Liver (tissue), 9 donors: ENCODE results near the gene BTF3. TPM values are rescaled to one million over a fixed set of nuclear protein-coding genes. Genes with fewer than 3 reads are reported as not detected.

Source experiments
- DNase-seq: peaks from one replicate; pipeline ENCODE4 v3.0.0-alpha.2; 2017; ENCODE audit warnings: low spot score
- H3K27ac ChIP-seq, 2 donors: one replicate each; pipeline ENCODE4 v1.7.0; 2013; ENCODE audit warnings: inconsistent platforms in 2 of 2, low read length in 2 of 2, control low read depth in 1 of 2, low read depth in 1 of 2, mild to moderate bottlenecking in 1 of 2
- H3K27me3 ChIP-seq, 4 donors: one replicate each; pipeline versions ENCODE4 v1.6.1 to v1.7.0; 2013; ENCODE audit warnings: low read length in 3 of 4, inconsistent platforms in 1 of 4, mild to moderate bottlenecking in 1 of 4, moderate library complexity in 1 of 4; ENCODE audit not compliant: control insufficient read depth in 4 of 4, insufficient read depth in 4 of 4
- H3K36me3 ChIP-seq, 4 donors: one replicate each; pipeline versions ENCODE4 v1.6.1 to v1.7.0; 2013; ENCODE audit warnings: low read length in 3 of 4, mild to moderate bottlenecking in 3 of 4, low read depth in 1 of 4, moderate library complexity in 1 of 4; ENCODE audit not compliant: control insufficient read depth in 4 of 4, insufficient read depth in 3 of 4
- H3K4me1 ChIP-seq, 4 donors: one replicate each; pipeline versions ENCODE4 v1.6.1 to v1.7.0; 2013; ENCODE audit warnings: low read length in 3 of 4, mild to moderate bottlenecking in 3 of 4, moderate library complexity in 1 of 4; ENCODE audit not compliant: control insufficient read depth in 4 of 4, insufficient read depth in 4 of 4
- H3K4me3 ChIP-seq, 3 donors: one replicate each; pipeline versions ENCODE4 v1.6.1 to v1.7.0; 2013; ENCODE audit warnings: low read length in 3 of 3, control low read depth in 1 of 3, low read depth in 1 of 3, mild to moderate bottlenecking in 1 of 3
- H3K9ac ChIP-seq, 2 donors: one replicate each; pipeline ENCODE4 v1.7.0; 2013; ENCODE audit warnings: low read length in 2 of 2, mild to moderate bottlenecking in 2 of 2, moderate library complexity in 2 of 2, control low read depth in 1 of 2, low read depth in 1 of 2
- H3K9me3 ChIP-seq, 4 donors: one replicate each; pipeline versions ENCODE4 v1.6.1 to v1.7.0; 2013; ENCODE audit warnings: low read length in 3 of 4; ENCODE audit not compliant: control insufficient read depth in 4 of 4
- ATF3 ChIP-seq: IDR thresholded peaks from 2 replicates; pipeline ENCODE4 v1.6.1; 2016; ENCODE audit warnings: antibody characterized with exemption
- EGR1 ChIP-seq, 2 donors: IDR thresholded peaks; 2 replicates each; pipeline ENCODE4 v1.6.1; 2016 to 2018; ENCODE audit warnings: antibody characterized with exemption in 2 of 2, low read depth in 2 of 2
- FOXA1 ChIP-seq: IDR thresholded peaks from 2 replicates; pipeline ENCODE4 v1.6.1; 2016; ENCODE audit warnings: antibody characterized with exemption
- FOXA2 ChIP-seq: IDR thresholded peaks from 2 replicates; pipeline ENCODE4 v1.6.1; 2016; ENCODE audit warnings: antibody characterized with exemption
- GABPA ChIP-seq, 2 donors: IDR thresholded peaks in 1 of 2; conservative IDR thresholded peaks in 1 of 2; 2 replicates each; pipeline ENCODE4 v1.6.1; 2016; ENCODE audit warnings: antibody characterized with exemption in 2 of 2, mild to moderate bottlenecking in 1 of 2, moderate library complexity in 1 of 2
- HNF4A ChIP-seq, 2 donors: conservative IDR thresholded peaks; 2 replicates each; pipeline ENCODE4 v1.6.1; 2016; ENCODE audit warnings: antibody characterized with exemption in 2 of 2, mild to moderate bottlenecking in 2 of 2
- HNF4G ChIP-seq: IDR thresholded peaks from 2 replicates; pipeline ENCODE4 v1.6.1; 2016; ENCODE audit warnings: antibody characterized with exemption
- JUND ChIP-seq, 2 donors: IDR thresholded peaks; 2 replicates each; pipeline ENCODE4 v1.6.1; 2016; ENCODE audit warnings: antibody characterized with exemption in 2 of 2
- MAX ChIP-seq: IDR thresholded peaks from 2 replicates; pipeline ENCODE4 v1.6.1; 2016; ENCODE audit warnings: antibody characterized with exemption
- NR2F2 ChIP-seq: IDR thresholded peaks from 2 replicates; pipeline ENCODE4 v1.6.1; 2016; ENCODE audit warnings: antibody characterized with exemption
- RAD21 ChIP-seq, 2 donors: IDR thresholded peaks; 2 replicates each; pipeline ENCODE4 v1.6.1; 2016; ENCODE audit warnings: antibody characterized with exemption in 2 of 2, mild to moderate bottlenecking in 2 of 2
- REST ChIP-seq: IDR thresholded peaks from 2 replicates; pipeline ENCODE4 v1.6.1; 2016; ENCODE audit warnings: antibody characterized with exemption, mild to moderate bottlenecking
- RXRA ChIP-seq, 2 donors: IDR thresholded peaks; 2 replicates each; pipeline ENCODE4 v1.6.1; 2017 to 2018; ENCODE audit warnings: antibody characterized with exemption in 2 of 2, mild to moderate bottlenecking in 1 of 2
- SP1 ChIP-seq: IDR thresholded peaks from 2 replicates; pipeline ENCODE4 v1.6.1; 2018; ENCODE audit warnings: antibody characterized with exemption, mild to moderate bottlenecking
- TAF1 ChIP-seq: conservative IDR thresholded peaks from 2 replicates; pipeline ENCODE4 v1.6.1; 2016; ENCODE audit warnings: antibody characterized with exemption, mild to moderate bottlenecking
- YY1 ChIP-seq: IDR thresholded peaks from 2 replicates; pipeline ENCODE4 v1.6.1; 2016; ENCODE audit warnings: antibody characterized with exemption, mild to moderate bottlenecking
- WGBS: extraction: QIAGEN DNeasy Blood & Tissue Kit; methylation state at CpG from one replicate; pipeline ENCODE4 v1.1.7; 2013; 5-methylcytosine and 5-hydroxymethylcytosine counted together
- polyA plus RNA-seq, 2 donors: library from polyadenylated mRNA; stranded (reverse) in 1 of 2; unstranded in 1 of 2; fragments of 200-250 nt in 1 of 2; fragments of >200 nt in 1 of 2; fragmentation: Nextera tagmentation in 1 of 2; extraction: Ambion mirVana in 1 of 2; gene quantifications; one replicate each; pipeline versions ENCODE4 v1.2.1 to v1.2.3, GENCODE V29; 2013 to 2015
- total RNA-seq, 2 donors: library from RNA; depleted of rRNA; stranded (reverse); fragments of >200 nt; gene quantifications; one replicate each; pipeline ENCODE4 v1.2.3, GENCODE V29; 2014
- TF ChIP-seq, protein P1 (sequence below): IDR thresholded peaks from 2 replicates; pipeline ENCODE4 v1.6.1; 2016; ENCODE audit warnings: antibody characterized with exemption
- TF ChIP-seq, protein P2 (sequence below): fragments of 150-350 bp; IDR thresholded peaks from 2 replicates; pipeline ENCODE4 v1.5.1; 2017; ENCODE audit warnings: improper control_type of control experiment, low read depth, low read length; ENCODE audit not compliant: missing input control
- donor health status: healthy.
- donor health status: healthy.
- donor health status: healthy.
- donor health status: healthy.
- donor health status: healthy.

The BTF3 gene
- total and polyA plus RNA-seq, 4 donors = 97.5 to 246 (median 213) TPM

GRCh38 chr5:73472116-73472515 lies 26.1 kb upstream of the BTF3 start:
- Histone ChIP-seq H3K36me3 (no peaks in the 10 kb centered on the region), H3K4me3 (no peak overlapping the region), H3K27ac (no peak overlapping the region), H3K9ac (no peak overlapping the region), H3K27me3 (no peaks in the 10 kb centered on the region), H3K9me3 (no peaks in the 10 kb centered on the region), H3K4me1 (no peaks in the 10 kb centered on the region)
- no peak for TF ChIP-seq SP1
- TF ChIP-seq FOXA2 = no peak
- no peak for TF ChIP-seq ATF3
- no peak for TF ChIP-seq TAF1
- no peak for TF ChIP-seq RXRA (IDR thresholded peaks at IDR 0.05)
- 56% methylated on average over 3 of the region's 3 CpGs for WGBS
- DNase-seq = no peak

GRCh38 chr5:73480500-73480899 lies 17.7 kb upstream of the BTF3 start:
- no peaks in the 10 kb centered on the region for H3K9me3 ChIP-seq
- H3K27me3 ChIP-seq = no peaks in the 10 kb centered on the region
- H3K4me3 ChIP-seq = no peak overlapping the region
- TF ChIP-seq RAD21 (IDR thresholded peaks at IDR 0.05) (no peak), TAF1 (no peak), NR2F2 (no peak), FOXA1 (no peak), REST (no peak), MAX (no peak), HNF4A (conservative IDR thresholded peaks at IDR 0.05) (no peak), GABPA (IDR thresholded peaks at IDR 0.05 in 1 of 2, conservative IDR thresholded peaks at IDR 0.05 in 1 of 2) (no peak), SP1 (no peak), JUND (IDR thresholded peaks at IDR 0.05) (no peak), HNF4G (no peak), EGR1 (IDR thresholded peaks at IDR 0.05; ENCODE audit: low read depth in 2 of 2) (no peak), FOXA2 (no peak), ATF3 (no peak), RXRA (IDR thresholded peaks at IDR 0.05) (no peak), YY1 (no peak)
- TF ChIP-seq, protein P1, sequence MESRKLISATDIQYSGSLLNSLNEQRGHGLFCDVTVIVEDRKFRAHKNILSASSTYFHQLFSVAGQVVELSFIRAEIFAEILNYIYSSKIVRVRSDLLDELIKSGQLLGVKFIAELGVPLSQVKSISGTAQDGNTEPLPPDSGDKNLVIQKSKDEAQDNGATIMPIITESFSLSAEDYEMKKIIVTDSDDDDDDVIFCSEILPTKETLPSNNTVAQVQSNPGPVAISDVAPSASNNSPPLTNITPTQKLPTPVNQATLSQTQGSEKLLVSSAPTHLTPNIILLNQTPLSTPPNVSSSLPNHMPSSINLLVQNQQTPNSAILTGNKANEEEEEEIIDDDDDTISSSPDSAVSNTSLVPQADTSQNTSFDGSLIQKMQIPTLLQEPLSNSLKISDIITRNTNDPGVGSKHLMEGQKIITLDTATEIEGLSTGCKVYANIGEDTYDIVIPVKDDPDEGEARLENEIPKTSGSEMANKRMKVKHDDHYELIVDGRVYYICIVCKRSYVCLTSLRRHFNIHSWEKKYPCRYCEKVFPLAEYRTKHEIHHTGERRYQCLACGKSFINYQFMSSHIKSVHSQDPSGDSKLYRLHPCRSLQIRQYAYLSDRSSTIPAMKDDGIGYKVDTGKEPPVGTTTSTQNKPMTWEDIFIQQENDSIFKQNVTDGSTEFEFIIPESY = no peak
- TF ChIP-seq, protein P2, sequence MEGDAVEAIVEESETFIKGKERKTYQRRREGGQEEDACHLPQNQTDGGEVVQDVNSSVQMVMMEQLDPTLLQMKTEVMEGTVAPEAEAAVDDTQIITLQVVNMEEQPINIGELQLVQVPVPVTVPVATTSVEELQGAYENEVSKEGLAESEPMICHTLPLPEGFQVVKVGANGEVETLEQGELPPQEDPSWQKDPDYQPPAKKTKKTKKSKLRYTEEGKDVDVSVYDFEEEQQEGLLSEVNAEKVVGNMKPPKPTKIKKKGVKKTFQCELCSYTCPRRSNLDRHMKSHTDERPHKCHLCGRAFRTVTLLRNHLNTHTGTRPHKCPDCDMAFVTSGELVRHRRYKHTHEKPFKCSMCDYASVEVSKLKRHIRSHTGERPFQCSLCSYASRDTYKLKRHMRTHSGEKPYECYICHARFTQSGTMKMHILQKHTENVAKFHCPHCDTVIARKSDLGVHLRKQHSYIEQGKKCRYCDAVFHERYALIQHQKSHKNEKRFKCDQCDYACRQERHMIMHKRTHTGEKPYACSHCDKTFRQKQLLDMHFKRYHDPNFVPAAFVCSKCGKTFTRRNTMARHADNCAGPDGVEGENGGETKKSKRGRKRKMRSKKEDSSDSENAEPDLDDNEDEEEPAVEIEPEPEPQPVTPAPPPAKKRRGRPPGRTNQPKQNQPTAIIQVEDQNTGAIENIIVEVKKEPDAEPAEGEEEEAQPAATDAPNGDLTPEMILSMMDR = no peak
- no peak for DNase-seq
- no peak overlapping the region for H3K9ac ChIP-seq
- H3K4me1 ChIP-seq = no peaks in the 10 kb centered on the region
- H3K27ac ChIP-seq = no peak overlapping the region
- H3K36me3 ChIP-seq = no peaks in the 10 kb centered on the region
- WGBS = 87% methylated on average over 1 of the region's 1 CpG
